ENCODE measurements around the gene CD84.
"Not testable (repeated sequence)": the region's sequence is repeated elsewhere in the genome, so short reads cannot be mapped to it uniquely, and the experiment has no call there.

Gene CD84

GRCh38 chr1:160500321-160500990 lies 78.8 kb downstream of the CD84 start:
- DNase-seq (ENCODE audit: low spot score) = no peak

- DNase-seq (ENCODE audit: low spot score) = no peak
Measured at GRCh38 chr1:160499631-160500030, 79.7 kb downstream of the CD84 start.

GRCh38 chr1:160498301-160499065 lies 80.8 kb downstream of the CD84 start:
- not testable (repeated sequence) for DNase-seq (ENCODE audit: low spot score)

- DNase-seq (ENCODE audit: low spot score) = no peak
Measured at GRCh38 chr1:160496334-160496733, 83.0 kb downstream of the CD84 start.

- DNase-seq (ENCODE audit: low spot score) = no peak
Measured at GRCh38 chr1:160494620-160495019, 84.7 kb downstream of the CD84 start.

GRCh38 chr1:160492617-160493016 lies 86.7 kb downstream of the CD84 start:
- no peak for DNase-seq (ENCODE audit: low spot score)

- DNase-seq (ENCODE audit: low spot score) = no peak
Measured at GRCh38 chr1:160491981-160492380, 87.3 kb downstream of the CD84 start.
